ENCODE measurements around the gene PARP4. TPM values are rescaled to one million over a fixed set of nuclear protein-coding genes. Genes with fewer than 3 reads are reported as not detected.

Gene PARP4
- total RNA-seq, 1 experiment from 2014 or later: 25.9 TPM

- Mint-ChIP-seq H3K4me1 (peaks cover 4 to 9% of the 10 kb centered on the region in 2 experiments), H3K9me3 (peaks cover 5 to 12% of the 10 kb centered on the region in 2 experiments), H3K27me3 (ENCODE audit: low read depth) (peaks cover 37% of the 10 kb centered on the region), H3K27ac (no peak overlapping the region), H3K36me3 (ENCODE audit: insufficient read depth in 1 of 3, low read depth in 3 of 3) (peaks cover 0 to 4% (median 3%) of the 10 kb centered on the region in 3 experiments; a peak in 1 of 7 replicates), H3K4me3 (no peak overlapping the region)
- no CpG with 5 or more reads among the region's 11 CpGs for WGBS (ENCODE audit: extremely low coverage, insufficient read length, low lambda C conversion rate)
- Histone ChIP-seq H3K18ac (ENCODE audit: insufficient read length, low read depth, low read length) (no peak overlapping the region), H2BK20ac (ENCODE audit: low read depth, low read length, poor library complexity, severe bottlenecking) (no peak overlapping the region), H3K79me2 (ENCODE audit: insufficient read depth, low read length) (no peaks in the 10 kb centered on the region), H2AFZ (ENCODE audit: low read length) (no peak overlapping the region), H2BK12ac (ENCODE audit: insufficient read length, low read depth, low read length) (no peak overlapping the region), H3T11ph (ENCODE audit: low read length) (no peak overlapping the region), H3K27ac (ENCODE audit: insufficient read length, low read depth, low read length) (no peak overlapping the region), H3K56ac (ENCODE audit: insufficient read length, low read depth, low read length) (no peak overlapping the region), H3K4me2 (ENCODE audit: insufficient read depth, insufficient read length, low read length) (no peak overlapping the region), H2AK5ac (ENCODE audit: insufficient read length, low read length) (no peak overlapping the region), H3K79me1 (ENCODE audit: insufficient read depth, low read depth, low read length, poor library complexity, severe bottlenecking) (no peaks in the 10 kb centered on the region), H4K5ac (ENCODE audit: insufficient read length, low read depth, low read length) (no peak overlapping the region), H4K91ac (ENCODE audit: insufficient read length, low read depth, low read length) (no peak overlapping the region), H2BK15ac (ENCODE audit: low read depth, low read length) (no peak overlapping the region), H3K23me2 (ENCODE audit: insufficient read length, low read depth, low read length, poor library complexity, severe bottlenecking) (peaks cover 10% of the 10 kb centered on the region), H2BK120ac (ENCODE audit: low read depth, low read length, poor library complexity, severe bottlenecking) (no peak overlapping the region), H4K8ac (replicated peaks; ENCODE audit: insufficient read length, low read depth, low read length) (no peak overlapping the region), H3K4me1 (ENCODE audit: insufficient read depth, low read length) (no peaks in the 10 kb centered on the region), H3K4ac (ENCODE audit: low read depth, low read length) (no peak overlapping the region), H3K9me3 (ENCODE audit: control insufficient read depth, low read depth, low read length) (no peaks in the 10 kb centered on the region), H4K20me1 (ENCODE audit: control insufficient read depth, insufficient read depth, insufficient read length) (no peaks in the 10 kb centered on the region), H3K23ac (ENCODE audit: insufficient read length, low read depth, low read length) (no peak overlapping the region), H3K14ac (ENCODE audit: insufficient read depth, low read length) (no peak overlapping the region; the same call in 1 of the 2 replicates), H2BK5ac (ENCODE audit: insufficient read length, low read length) (no peak overlapping the region), H3K9ac (ENCODE audit: extremely low read depth, insufficient read length, low read length) (no peak overlapping the region), H3K27me3 (ENCODE audit: insufficient read depth, low read length) (no peaks in the 10 kb centered on the region; the same call in 1 of the 2 replicates)
- no peak for DNase-seq
- TF ChIP-seq CTCF (conservative IDR thresholded peaks at IDR 0.05): no peak
Measured at GRCh38 chr13:24539500-24540165, 27.1 kb upstream of the PARP4 start.

Data from H9 (cell line).